GM19193 (cell line): ENCODE data around the gene MROH2B.

ENCODE experiments used
- POLR2A ChIP-seq: IDR thresholded peaks from 4 replicates; pipeline ENCODE4 v1.6.1; 2011; ENCODE audit not compliant: insufficient read depth, insufficient read length; ENCODE audit errors: extremely low read depth

Gene MROH2B

GRCh38 chr5:40991168-40991980, 79.8 kb downstream of the MROH2B start:
- TF ChIP-seq POLR2A, result no peak

DNA sequence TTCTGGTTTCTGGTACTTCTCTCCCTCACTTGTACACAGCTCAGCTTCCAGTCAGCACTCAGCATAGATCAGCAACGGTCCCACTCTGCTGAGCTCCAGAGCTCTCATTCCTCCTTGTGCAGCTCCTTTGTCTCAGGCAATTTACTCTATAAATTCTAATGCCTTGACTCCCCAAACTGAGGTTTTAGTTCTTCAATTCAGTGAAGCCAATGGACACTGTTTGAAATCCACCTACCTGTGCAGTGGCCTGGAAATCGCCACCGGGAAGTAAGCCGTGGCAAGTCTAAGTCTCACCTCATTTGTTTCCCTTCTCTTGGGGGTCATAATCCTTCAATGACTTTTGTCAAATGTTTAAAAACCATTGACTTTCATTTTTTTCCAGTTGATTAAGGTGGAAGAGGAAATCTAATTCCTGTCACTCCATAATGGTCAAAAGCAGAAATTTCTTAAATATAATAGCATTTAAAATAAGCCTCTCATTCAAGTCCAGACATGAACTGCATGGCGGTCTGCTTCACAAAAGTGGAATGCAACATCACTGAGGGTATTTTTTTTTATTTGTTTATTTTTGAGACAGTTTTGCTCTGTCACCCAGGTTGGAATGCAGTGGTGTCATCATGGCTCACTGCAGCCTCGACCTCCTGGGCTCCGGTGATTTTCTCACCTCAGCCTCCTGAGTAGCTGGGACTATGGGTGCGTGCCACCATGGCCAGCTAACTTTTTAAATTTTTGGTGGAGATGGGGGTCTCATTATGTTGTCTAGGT, 82.2 kb downstream of the MROH2B start:
- TF ChIP-seq POLR2A, result no peak

- no peak for TF ChIP-seq POLR2A
Observed at GRCh38 chr5:40987349-40987748, 83.8 kb downstream of the MROH2B start.

- no peak for TF ChIP-seq POLR2A
Observed at GRCh38 chr5:40986666-40987065, 84.5 kb downstream of the MROH2B start.

- TF ChIP-seq POLR2A, result no peak
Observed at GRCh38 chr5:40985501-40985900, 85.6 kb downstream of the MROH2B start.

DNA sequence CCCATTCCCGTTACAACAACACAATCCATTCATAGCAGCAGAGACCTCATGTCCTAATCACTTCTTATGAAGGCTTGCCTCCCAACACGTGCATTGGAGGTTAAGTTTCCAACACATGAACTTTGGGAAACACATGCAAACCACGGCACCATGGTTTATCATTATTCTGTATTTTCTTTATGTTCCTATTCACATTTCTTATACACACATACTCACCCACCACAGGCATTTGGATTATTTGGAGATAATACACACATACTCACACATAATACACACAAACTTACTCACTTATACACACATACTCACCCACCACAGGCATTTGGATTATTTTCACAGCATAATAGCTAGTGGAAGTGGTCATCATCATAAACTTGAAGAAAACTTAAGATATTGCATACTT, 86.3 kb downstream of the MROH2B start:
- TF ChIP-seq POLR2A, result no peak

- no peak for TF ChIP-seq POLR2A
Observed at GRCh38 chr5:40983781-40984180, 87.4 kb downstream of the MROH2B start.

DNA sequence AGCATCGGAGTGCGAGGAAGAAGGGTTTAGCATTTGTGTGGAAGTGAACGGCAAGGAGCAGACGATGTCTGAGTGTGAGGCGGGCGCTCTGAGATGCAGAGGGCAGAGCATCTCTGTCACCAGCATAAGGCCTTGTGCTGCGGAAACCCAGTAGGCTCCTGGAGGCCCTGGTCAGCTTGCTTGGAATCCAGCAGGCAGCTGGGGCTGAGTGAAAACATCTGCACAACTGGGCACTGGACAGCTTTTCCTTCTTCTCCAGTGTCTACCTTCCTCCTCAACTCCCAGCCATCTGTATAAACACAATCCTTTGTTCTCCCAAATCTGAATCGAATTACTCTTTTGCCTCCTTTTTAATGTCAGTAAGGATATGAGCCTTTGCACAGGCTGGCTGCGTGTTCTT, 89.7 kb downstream of the MROH2B start:
- no peak for TF ChIP-seq POLR2A

- TF ChIP-seq POLR2A, result no peak
Observed at GRCh38 chr5:40976836-40977235, 94.3 kb downstream of the MROH2B start.

GRCh38 chr5:40976041-40976440, 95.1 kb downstream of the MROH2B start:
- TF ChIP-seq POLR2A, result no peak

DNA sequence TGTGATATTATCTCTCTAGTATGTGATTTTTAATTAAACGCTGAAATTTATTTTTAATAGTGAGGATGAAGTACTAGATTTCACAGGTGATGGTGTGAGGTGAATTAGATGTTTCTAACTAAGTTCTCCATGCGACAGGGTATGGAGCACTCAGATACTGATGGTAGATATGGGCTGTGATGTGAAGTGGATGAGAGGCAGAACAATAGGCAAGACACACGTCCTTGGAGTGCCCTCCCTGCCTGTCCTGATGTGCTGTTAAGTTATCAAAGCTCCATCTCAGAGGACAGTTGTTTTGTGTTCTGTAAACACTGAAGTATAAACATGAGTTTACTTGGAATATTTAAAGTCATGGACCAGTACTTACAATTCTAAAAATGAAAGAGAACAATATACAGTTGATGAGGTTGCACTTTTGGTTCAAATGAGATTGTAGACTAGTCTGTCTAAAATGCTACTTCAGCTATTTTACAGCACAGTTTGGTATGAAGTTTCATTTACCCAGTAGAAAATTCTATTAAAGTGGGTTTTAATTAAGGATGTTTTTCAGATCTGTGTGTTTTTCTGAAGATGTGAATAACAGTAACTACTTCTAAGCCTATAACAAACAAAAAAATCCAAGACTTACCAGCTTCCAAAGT, 97.7 kb downstream of the MROH2B start:
- TF ChIP-seq POLR2A, result no peak

DNA sequence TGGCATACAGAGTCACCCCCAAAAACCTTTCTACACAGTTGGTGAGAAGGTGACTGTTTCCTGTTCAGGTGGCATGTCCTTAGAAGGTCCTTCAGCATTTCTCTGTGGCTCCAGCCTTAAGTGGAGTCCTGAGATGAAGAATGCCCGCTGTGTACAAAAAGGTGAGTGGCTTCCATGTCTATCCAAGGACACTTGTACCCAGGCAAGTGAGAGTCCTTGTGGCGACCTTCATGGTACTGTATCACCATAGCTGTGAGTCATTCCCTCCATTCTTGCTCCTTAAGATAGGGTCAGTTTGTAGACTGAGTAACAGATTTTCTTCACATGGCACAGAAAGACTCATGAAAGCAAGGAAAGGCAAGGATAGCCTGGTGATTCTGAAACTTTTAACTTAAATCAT, 98.7 kb downstream of the MROH2B start:
- no peak for TF ChIP-seq POLR2A

- TF ChIP-seq POLR2A, result no peak
Observed at GRCh38 chr5:40962207-40962955, 108.8 kb downstream of the MROH2B start.

GRCh38 chr5:40960037-40960436, 111.1 kb downstream of the MROH2B start:
- TF ChIP-seq POLR2A, result no peak

DNA sequence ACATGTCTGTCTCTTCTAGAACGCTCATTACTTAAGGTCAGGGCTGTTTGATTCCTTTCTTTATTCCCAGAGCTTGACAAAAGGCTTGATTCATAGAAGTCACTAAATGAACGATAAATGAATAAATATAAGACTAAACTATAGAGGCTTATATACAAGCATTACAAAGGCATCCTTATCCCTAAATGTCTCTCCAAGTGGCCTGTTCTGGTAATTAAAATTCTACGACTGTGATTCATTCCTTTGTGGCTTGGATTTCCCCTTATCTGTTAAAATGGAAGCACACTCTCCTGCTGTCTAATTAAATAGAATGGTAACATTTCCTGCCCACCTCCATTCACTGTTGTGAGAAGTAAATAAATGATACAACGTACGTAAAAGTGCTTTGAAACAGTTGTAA, 112.3 kb downstream of the MROH2B start:
- TF ChIP-seq POLR2A, result no peak
